HCT116 (cell line): ENCODE measurements around the gene GHRHR. TPM values are rescaled to one million over a fixed set of nuclear protein-coding genes. Genes with fewer than 3 reads are reported as not detected.

ENCODE experiments used
- ATAC-seq: fragments of 200-7000 bp; cut with Tn5 transposase; 2 replicates; pipeline ENCODE4 v1.9.1; 2020; ENCODE audit warnings: mild to moderate bottlenecking, moderate library complexity
- BruUV-seq: library from RNA; stranded (reverse); fragments of 400-500 nt; replicated peaks from 2 replicates; lab custom pipeline; 2021; lab: Mats Ljungman, UMichigan
- CTCF ChIA-PET: fragments of 300-600 bp; sonication (Branson Sonifier 250); formaldehyde crosslinking; loops from one replicate; lab custom pipeline; 2021; ENCODE audit warnings: antibody characterized with exemption; lab: Charles Lee
- POLR2A ChIA-PET: fragments of 300-600, 350-600 bp; sonication (Branson Sonifier 250); formaldehyde crosslinking; loops from one replicate; lab custom pipeline; 2021; ENCODE audit warnings: antibody characterized with exemption; lab: Charles Lee
- RAD21 ChIA-PET, 2 experiments: fragments of 300-600 bp; sonication (Branson Sonifier 250); formaldehyde crosslinking; loops; one replicate each; lab custom pipeline; 2023; ENCODE audit warnings: low total read pairs in 2 of 2; ENCODE audit not compliant: uncharacterized antibody in 2 of 2, unreplicated experiment in 2 of 2, low non-redundant PET in 1 of 2; lab: Charles Lee
- DNase-seq: peaks from one replicate; pipeline ENCODE4 v3.0.0-alpha.2; 2010; ENCODE audit warnings: low read depth, low spot score
- H2AFZ ChIP-seq: fragments of 200-600 bp; shearing (Covaris generic), sonication (generic); 2 replicates; pipeline ENCODE4 v1.6.1; 2017; ENCODE audit warnings: low read depth, mixed run types, mixed read lengths, antibody characterized with exemption, low read length; ENCODE audit not compliant: poor library complexity, severe bottlenecking
- H3K27ac ChIP-seq: 2 replicates; pipeline ENCODE4 v1.5.1; 2012; ENCODE audit warnings: low read depth, low read length
- H3K27me3 ChIP-seq: fragments of 200-600 bp; sonication (generic); 2 replicates; pipeline ENCODE4 v1.6.1; 2016; ENCODE audit warnings: mixed run types, low read length, mixed read lengths; ENCODE audit not compliant: insufficient read depth
- H3K36me3 ChIP-seq, 2 experiments: fragments of 200-500 bp in 1 of 2; fragments of 200-600 bp in 1 of 2; sonication (Bioruptor generic) in 1 of 2; sonication (generic) in 1 of 2; 2 replicates each; pipeline versions ENCODE4 v1.5.1 to v1.6.1; 2014 to 2016; ENCODE audit warnings: low read length in 2 of 2, inconsistent platforms in 1 of 2, mixed read lengths in 1 of 2, mixed run types in 1 of 2; ENCODE audit not compliant: insufficient read depth in 2 of 2, control insufficient read depth in 1 of 2
- H3K4me1 ChIP-seq, 2 experiments: fragments of 200-600 bp in 1 of 2; sonication (generic) in 1 of 2; 2 replicates each; pipeline versions ENCODE4 v1.5.1 to v1.6.1; 2012 to 2017; ENCODE audit warnings: low read length in 2 of 2, inconsistent platforms in 1 of 2, mild to moderate bottlenecking in 1 of 2, mixed read lengths in 1 of 2, mixed run types in 1 of 2, moderate library complexity in 1 of 2; ENCODE audit not compliant: insufficient read depth in 2 of 2, control insufficient read depth in 1 of 2
- H3K4me2 ChIP-seq: fragments of 200-600 bp; sonication (generic); 2 replicates; pipeline ENCODE4 v1.6.1; 2017; ENCODE audit warnings: mixed run types, low read length, mixed read lengths
- H3K4me3 ChIP-seq, 2 experiments: fragments of 200-600 bp in 1 of 2; sonication (generic) in 1 of 2; replicated peaks in 1 of 2; 2 replicates each; pipeline ENCODE4 v1.5.1; 2011 to 2016; ENCODE audit warnings: low read length in 2 of 2, control low read depth in 1 of 2, low read depth in 1 of 2, mild to moderate bottlenecking in 1 of 2, mixed read lengths in 1 of 2, mixed run types in 1 of 2
- H3K79me2 ChIP-seq: fragments of 200-600 bp; sonication (generic); 2 replicates; pipeline ENCODE4 v1.6.1; 2017; ENCODE audit warnings: mild to moderate bottlenecking, mixed run types, low read length, moderate library complexity, mixed read lengths; ENCODE audit not compliant: insufficient read depth
- H3K9ac ChIP-seq: fragments of 200-600 bp; sonication (generic); 2 replicates; pipeline ENCODE4 v1.6.1; 2016; ENCODE audit warnings: low read length, mixed read lengths
- H3K9me2 ChIP-seq: fragments of 200-600 bp; sonication (generic), shearing (Covaris generic); 2 replicates; pipeline ENCODE4 v1.6.1; 2017; ENCODE audit warnings: mixed run types, mild to moderate bottlenecking, moderate library complexity; ENCODE audit not compliant: insufficient read depth
- H3K9me3 ChIP-seq, 2 experiments: fragments of 200-500 bp in 1 of 2; fragments of 200-600 bp in 1 of 2; sonication (Bioruptor generic) in 1 of 2; sonication (generic) in 1 of 2; 2 replicates each; pipeline ENCODE4 v1.6.1; 2014 to 2017; ENCODE audit warnings: low read length in 2 of 2, mixed read lengths in 2 of 2, inconsistent platforms in 1 of 2, low read depth in 1 of 2, mild to moderate bottlenecking in 1 of 2, mixed run types in 1 of 2, moderate library complexity in 1 of 2; ENCODE audit not compliant: control insufficient read depth in 1 of 2, insufficient read depth in 1 of 2
- H4K20me1 ChIP-seq: fragments of 200-600 bp; sonication (generic), shearing (Covaris generic); 2 replicates; pipeline ENCODE4 v1.6.1; 2017; ENCODE audit warnings: mixed run types, mild to moderate bottlenecking, moderate library complexity; ENCODE audit not compliant: insufficient read depth
- EGR1 ChIP-seq: IDR thresholded peaks from 2 replicates; pipeline ENCODE4 v1.6.1; 2012; ENCODE audit warnings: low read depth
- RAD21 ChIP-seq: IDR thresholded peaks from 2 replicates; pipeline ENCODE4 v1.6.1; 2012; ENCODE audit warnings: low read depth, mild to moderate bottlenecking
- intact Hi-C: fragments of 100-400 bp; cut with micrococcal nuclease; formaldehyde crosslinking; loops from 2 replicates; pipeline ENCODE4 v1.10.0; 2022
- total RNA-seq: library from RNA; stranded (reverse); gene quantifications from one replicate; pipeline ENCODE4 v1.2.1, GENCODE V29; 2021; ENCODE audit not compliant: unreplicated experiment
- TF ChIP-seq, protein P1 (sequence below), 3 experiments: fragments of 200-600 bp in 1 of 3; sonication (generic) in 1 of 3; IDR thresholded peaks in 2 of 3; conservative IDR thresholded peaks in 1 of 3; 2 replicates each; pipeline ENCODE4 v1.5.1; 2012 to 2017; ENCODE audit warnings: low read depth in 2 of 3, low read length in 2 of 3, antibody characterized with exemption in 1 of 3, borderline replicate concordance in 1 of 3, control low read depth in 1 of 3, mild to moderate bottlenecking in 1 of 3, mixed read lengths in 1 of 3, mixed run types in 1 of 3, moderate library complexity in 1 of 3; ENCODE audit not compliant: insufficient read depth in 1 of 3

The GHRHR gene
- total RNA-seq, 1 experiment from 2014 or later = not detected

DNA sequence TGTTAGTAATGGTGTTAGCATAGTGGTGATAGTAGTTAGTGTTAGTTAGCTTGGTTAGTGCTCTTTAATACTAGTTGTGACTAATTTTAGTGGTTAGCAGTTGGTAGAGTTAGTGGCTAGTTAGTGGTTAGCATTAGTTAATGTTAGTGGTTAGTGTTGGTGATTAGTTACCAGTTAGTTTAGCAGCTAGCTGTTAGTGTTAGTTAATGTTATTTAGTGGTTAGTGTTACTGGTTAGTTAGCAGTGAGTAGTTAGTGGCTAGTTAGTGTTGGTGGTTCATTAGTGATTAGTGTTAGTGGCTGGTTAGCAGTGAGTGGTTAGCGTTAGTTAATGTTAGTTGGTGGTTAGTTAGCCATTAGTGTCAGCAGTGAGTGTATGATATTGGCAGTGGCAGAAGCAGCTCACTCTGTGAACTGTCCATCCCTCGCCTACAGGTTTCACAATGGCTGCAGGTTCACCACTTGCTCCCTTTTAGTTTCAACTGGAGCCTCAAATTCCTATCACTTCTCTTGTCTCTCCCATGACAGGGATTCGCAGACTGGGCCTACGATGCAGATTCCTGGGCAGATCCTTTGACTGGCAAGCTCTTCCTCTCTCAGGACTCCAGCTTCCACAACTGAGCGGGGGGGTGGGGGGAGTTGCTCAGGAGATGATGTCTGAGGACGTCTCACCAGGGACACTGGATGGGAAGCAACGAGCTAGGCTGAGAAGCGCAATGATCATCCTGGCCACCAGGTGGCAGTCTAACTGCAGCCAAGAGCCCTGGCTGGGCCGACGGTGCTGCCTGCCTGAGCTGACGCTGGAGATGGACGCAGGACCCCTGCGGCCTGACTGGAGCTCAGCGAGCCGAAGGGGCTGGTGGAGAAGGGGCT is 19.5 kb downstream of the GHRHR start:
- RAD21 ChIA-PET = interaction anchor here (0.6 to 4.2 kb wide), 10 partner anchors 138 to 228 kb away, joined by 3 to 64 read pairs (median 4); no protein-coding TSS in a partner anchor

More for the DNA sequence above, 19.5 kb downstream of the GHRHR start:
- H3K27me3 ChIP-seq = peaks cover 14% of the 10 kb centered on the region
- ATAC-seq (peak; percentile 98), DNase-seq (peak; percentile 70)
- no TSS peak for BruUV-seq
- no peak overlapping the region for H3K9ac ChIP-seq
- TF ChIP-seq, protein P1, sequence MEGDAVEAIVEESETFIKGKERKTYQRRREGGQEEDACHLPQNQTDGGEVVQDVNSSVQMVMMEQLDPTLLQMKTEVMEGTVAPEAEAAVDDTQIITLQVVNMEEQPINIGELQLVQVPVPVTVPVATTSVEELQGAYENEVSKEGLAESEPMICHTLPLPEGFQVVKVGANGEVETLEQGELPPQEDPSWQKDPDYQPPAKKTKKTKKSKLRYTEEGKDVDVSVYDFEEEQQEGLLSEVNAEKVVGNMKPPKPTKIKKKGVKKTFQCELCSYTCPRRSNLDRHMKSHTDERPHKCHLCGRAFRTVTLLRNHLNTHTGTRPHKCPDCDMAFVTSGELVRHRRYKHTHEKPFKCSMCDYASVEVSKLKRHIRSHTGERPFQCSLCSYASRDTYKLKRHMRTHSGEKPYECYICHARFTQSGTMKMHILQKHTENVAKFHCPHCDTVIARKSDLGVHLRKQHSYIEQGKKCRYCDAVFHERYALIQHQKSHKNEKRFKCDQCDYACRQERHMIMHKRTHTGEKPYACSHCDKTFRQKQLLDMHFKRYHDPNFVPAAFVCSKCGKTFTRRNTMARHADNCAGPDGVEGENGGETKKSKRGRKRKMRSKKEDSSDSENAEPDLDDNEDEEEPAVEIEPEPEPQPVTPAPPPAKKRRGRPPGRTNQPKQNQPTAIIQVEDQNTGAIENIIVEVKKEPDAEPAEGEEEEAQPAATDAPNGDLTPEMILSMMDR (IDR thresholded peaks at IDR 0.05 in 2 of 3, conservative IDR thresholded peaks at IDR 0.05 in 1 of 3; ENCODE audit: borderline replicate concordance in 1 of 3, insufficient read depth in 1 of 3, low read depth in 2 of 3, low read length in 2 of 3) = peak; percentile 82 to 95 (median 90)
- TF ChIP-seq RAD21 (peak; percentile 94), EGR1 (no peak)
- peak overlapping the region; percentile 53 for H3K4me2 ChIP-seq
- CTCF ChIA-PET = interaction anchor here (0.7 to 6.9 kb wide), 17 partner anchors 10 to 1221 kb away, joined by 3 to 482 read pairs (median 4); no protein-coding TSS in a partner anchor
- peak overlapping the region; percentile 49 for H2AFZ ChIP-seq
- no peak overlapping the region for H3K4me3 ChIP-seq
- peaks cover 7 to 10% of the 10 kb centered on the region in 2 experiments; a peak in 3 of 4 replicates for H3K4me1 ChIP-seq
- no peaks in the 10 kb centered on the region for H3K9me2 ChIP-seq
- H3K27ac ChIP-seq = no peak overlapping the region
- no peaks in the 10 kb centered on the region for H3K9me3 ChIP-seq
- intact Hi-C loops = loop anchor here (1.0 to 5.0 kb wide), 3 partner anchors 139 to 754 kb away; no protein-coding TSS in a partner anchor
- no peaks in the 10 kb centered on the region for H4K20me1 ChIP-seq
- H3K36me3 ChIP-seq = no peaks in the 10 kb centered on the region
- no peaks in the 10 kb centered on the region for H3K79me2 ChIP-seq
- POLR2A ChIA-PET = interaction anchor here (1.2 to 2.5 kb wide), 3 partner anchors 139 to 182 kb away, joined by 4 to 21 read pairs (median 4); no protein-coding TSS in a partner anchor
